HG03097 (cell line): Measurements from ENCODE around the gene PTAR1.

Experiments used
- ATAC-seq: cut with Tn5 transposase; IDR thresholded peaks from one replicate; pipeline ENCODE4 v1.9.1; 2021; ENCODE audit not compliant: unreplicated experiment, low FRiP score

Gene PTAR1

GRCh38 chr9:69755205-69755604 lies 4.6 kb downstream of the PTAR1 start:
- ATAC-seq = no peak

GRCh38 chr9:69753830-69754229 lies 6.0 kb downstream of the PTAR1 start:
- ATAC-seq = no peak

GRCh38 chr9:69750085-69750484 lies 9.7 kb downstream of the PTAR1 start:
- no peak for ATAC-seq

- no peak for ATAC-seq
These were observed 11.5 kb downstream of the PTAR1 start for GRCh38 chr9:69748304-69748703.

GRCh38 chr9:69746859-69747560 lies 12.8 kb downstream of the PTAR1 start:
- no peak for ATAC-seq

GRCh38 chr9:69745716-69746437 lies 13.9 kb downstream of the PTAR1 start:
- ATAC-seq = no peak

- no peak for ATAC-seq
These were observed 15.0 kb downstream of the PTAR1 start for GRCh38 chr9:69744688-69745380.

- no peak for ATAC-seq
These were observed 15.9 kb downstream of the PTAR1 start for GRCh38 chr9:69743930-69744329.

GRCh38 chr9:69740872-69741505 lies 18.8 kb downstream of the PTAR1 start:
- no peak for ATAC-seq

- ATAC-seq = no peak
These were observed 28.5 kb downstream of the PTAR1 start for GRCh38 chr9:69731348-69731747.

GRCh38 chr9:69719983-69720382 lies 39.8 kb downstream of the PTAR1 start:
- no peak for ATAC-seq

GRCh38 chr9:69719367-69719766 lies 40.4 kb downstream of the PTAR1 start:
- no peak for ATAC-seq

GRCh38 chr9:69718218-69718617 lies 41.6 kb downstream of the PTAR1 start:
- no peak for ATAC-seq

GRCh38 chr9:69715825-69716224 lies 44.0 kb downstream of the PTAR1 start:
- ATAC-seq = no peak

- ATAC-seq = no peak
These were observed 44.7 kb downstream of the PTAR1 start for GRCh38 chr9:69715096-69715495.

GRCh38 chr9:69697475-69697874 lies 62.3 kb downstream of the PTAR1 start:
- no peak for ATAC-seq

- ATAC-seq = no peak
These were observed 63.0 kb downstream of the PTAR1 start for GRCh38 chr9:69696802-69697201.

- no peak for ATAC-seq
These were observed 69.7 kb downstream of the PTAR1 start for GRCh38 chr9:69689991-69690538.

GRCh38 chr9:69683927-69684326 lies 75.9 kb downstream of the PTAR1 start:
- ATAC-seq = no peak

GRCh38 chr9:69678843-69679538 lies 80.8 kb downstream of the PTAR1 start:
- ATAC-seq = no peak
